Stimulated activated CD8-positive, alpha-beta memory T cell treated with anti-CD3 and anti-CD28 coated beads, Interleukin-4, amount 100 ng/mL, for 48 hours (primary cell): ENCODE results near the gene IQCF6.
"Not testable (repeated sequence)": the region's sequence is repeated elsewhere in the genome, so short reads cannot be mapped to it uniquely, and the experiment has no call there.

Experiments used
- DNase-seq: peaks from one replicate; pipeline ENCODE4 v3.0.0-alpha.2; 2020

The IQCF6 gene

GRCh38 chr3:51759203-51759602 lies 19.8 kb downstream of the IQCF6 start:
- DNase-seq: no peak

DNA sequence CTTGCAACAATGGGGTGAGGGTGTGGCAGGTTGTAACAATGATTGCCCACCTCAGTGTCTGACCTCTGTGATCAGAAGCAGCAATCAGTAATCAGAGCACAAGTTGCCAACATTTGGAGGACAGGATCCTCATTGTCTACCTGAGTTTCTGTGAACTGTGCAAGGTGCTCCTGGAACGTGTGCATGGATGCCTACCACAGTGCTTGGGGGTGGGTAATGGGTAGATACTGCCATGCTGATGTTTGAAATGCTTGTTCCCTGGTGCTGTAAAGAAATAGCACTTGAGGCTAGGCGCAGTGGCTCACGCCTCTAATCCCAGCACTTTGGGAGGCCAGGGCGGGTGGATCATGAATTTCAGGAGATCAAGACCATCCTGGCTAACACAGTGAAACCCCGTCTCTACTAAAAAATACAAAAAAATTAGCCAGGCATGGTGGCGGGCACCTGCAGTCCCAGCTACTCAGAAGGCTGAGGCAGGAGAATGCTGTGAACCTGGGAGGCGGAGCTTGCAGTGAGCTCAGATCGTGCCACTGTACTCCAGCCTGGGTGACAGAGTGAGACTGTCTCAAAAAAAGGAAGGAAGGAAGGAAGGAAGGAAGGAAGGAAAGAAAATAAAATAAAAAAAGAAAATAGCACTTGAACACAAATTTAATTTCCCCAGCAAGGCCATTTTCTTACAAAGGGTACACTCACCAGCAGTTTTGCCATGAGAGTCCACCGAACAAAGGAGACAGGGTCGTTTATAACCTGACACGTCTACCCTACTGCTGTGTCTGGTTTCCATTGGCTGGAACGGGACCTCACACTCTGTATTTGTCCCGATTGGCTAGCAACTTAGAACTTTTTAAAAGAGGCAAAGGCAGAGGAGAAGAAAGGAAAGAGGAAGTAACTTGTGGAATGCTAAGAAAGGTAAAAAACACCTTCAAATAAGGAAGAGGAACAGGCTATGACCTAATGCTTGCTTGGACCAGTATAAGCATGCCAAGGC lies 25.0 kb downstream of the IQCF6 start:
- DNase-seq: not testable (repeated sequence)

DNA sequence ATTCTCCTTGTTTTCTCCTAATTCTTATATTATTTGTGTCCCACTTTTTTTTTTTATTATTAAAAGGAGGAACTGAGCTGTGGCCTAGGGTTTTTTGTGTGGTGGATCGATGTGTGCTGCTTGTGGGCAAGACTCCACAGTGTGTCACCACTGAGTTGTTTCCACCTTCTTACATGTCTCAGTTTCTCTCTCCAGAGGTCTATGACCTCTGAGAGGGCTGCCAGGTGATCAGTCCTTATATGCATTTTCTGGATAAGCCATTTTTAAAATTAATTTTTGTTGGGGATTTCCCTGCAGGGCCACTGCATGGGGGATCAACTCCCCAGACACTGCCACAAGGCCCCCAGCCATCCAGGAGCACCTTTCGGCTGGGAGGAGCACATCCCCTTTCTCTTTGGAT lies 27.8 kb downstream of the IQCF6 start:
- DNase-seq: no peak

DNA sequence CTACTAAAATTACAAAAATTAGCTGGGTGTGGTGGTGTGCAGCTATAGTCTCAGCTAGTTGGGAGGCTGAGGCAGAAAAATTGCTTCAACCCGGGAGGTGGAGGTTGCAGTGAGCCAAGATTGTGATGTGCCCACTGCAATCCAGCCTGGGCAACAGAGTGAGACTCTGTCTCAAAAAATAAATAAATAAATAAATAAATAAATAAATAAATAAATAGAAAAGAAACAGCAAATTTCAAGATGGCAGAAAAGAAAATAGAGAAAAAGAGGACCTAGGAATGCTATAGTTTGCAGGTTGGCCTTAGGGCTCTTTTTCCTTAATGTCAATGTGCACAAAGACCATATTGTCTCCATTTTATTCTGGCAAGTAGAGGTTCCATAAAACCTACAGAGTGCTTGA lies 28.2 kb downstream of the IQCF6 start:
- no peak for DNase-seq

- DNase-seq: no peak
These were observed 30.7 kb downstream of the IQCF6 start for GRCh38 chr3:51748327-51748726.

DNA sequence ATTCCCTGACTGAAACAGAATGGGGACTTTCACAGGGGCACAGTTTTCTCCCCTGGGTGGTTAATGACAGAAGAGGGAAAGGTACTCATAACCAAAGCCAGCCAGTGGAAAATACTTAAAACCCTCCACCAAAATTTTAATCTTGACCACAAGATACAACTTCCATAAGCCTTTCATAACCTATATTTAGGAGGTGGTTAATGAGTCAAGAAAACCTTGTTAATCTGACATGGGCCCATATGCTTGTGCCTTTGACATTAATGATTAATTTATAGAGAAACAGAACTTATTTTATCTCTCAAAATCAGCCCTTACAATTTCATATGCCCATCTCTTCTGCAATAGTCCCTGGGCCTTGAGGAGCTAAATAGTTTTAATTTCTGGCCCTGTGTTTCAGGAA lies 31.2 kb downstream of the IQCF6 start:
- no peak for DNase-seq

- DNase-seq: not testable (repeated sequence)
These were observed 36.1 kb downstream of the IQCF6 start for GRCh38 chr3:51742978-51743377.

DNA sequence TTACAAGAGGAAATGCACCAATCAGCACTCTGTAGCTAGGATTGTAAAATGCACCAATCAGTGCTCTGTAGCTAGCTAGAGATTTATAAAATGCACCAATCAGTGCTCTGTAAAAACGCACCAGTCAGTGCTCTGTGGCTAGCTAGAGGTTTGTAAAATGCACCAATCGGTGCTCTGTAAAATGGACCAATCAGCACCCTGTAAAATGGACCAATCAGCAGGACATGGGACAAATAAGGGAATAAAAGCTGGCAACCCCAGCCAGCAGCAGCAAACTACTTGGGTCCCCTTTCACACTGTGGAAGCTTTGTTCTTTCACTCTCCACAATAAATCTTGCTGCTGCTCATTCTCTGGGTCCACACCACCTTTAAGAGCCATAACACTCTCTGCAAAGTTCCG lies 36.7 kb downstream of the IQCF6 start:
- not testable (repeated sequence) for DNase-seq

DNA sequence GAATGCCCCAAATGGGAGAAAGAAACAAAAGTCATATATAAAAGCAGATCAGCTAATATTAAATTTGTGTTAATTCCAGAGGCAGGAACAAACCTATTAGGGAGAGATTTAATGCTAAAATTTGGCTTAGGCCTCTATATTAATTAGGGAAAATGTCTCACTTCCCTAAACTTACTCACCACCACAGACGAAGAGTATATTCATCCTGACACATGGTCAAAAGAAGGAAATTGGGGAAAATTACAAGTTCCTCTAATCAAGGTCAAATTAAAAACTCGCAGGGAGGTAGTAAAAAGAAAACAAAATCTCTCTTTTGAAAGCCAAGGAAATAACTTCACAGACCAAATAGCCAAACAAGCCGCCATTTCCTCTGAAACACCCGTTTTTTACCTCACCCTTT lies 39.9 kb downstream of the IQCF6 start:
- DNase-seq: no peak

- no peak for DNase-seq
These were observed 43.1 kb downstream of the IQCF6 start for GRCh38 chr3:51735950-51736349.

DNA sequence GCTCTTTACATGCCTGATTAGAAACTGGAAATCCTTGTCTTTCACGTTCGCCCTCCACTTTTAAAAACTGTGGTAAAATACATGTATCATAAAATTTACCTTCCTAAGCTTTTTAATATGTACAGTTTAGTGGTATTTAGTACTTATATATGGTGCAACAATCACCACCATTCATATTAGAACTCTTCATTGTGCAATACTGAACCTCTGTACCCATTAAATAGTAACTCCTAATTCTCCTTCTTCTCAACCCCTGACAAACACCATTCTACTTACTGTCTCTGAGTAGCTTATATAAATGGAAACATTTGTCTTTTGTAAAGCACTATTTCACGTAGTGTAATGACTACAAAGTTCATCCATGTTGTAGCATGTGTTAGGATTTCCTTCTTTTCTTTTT lies 44.0 kb downstream of the IQCF6 start:
- DNase-seq: no peak

DNA sequence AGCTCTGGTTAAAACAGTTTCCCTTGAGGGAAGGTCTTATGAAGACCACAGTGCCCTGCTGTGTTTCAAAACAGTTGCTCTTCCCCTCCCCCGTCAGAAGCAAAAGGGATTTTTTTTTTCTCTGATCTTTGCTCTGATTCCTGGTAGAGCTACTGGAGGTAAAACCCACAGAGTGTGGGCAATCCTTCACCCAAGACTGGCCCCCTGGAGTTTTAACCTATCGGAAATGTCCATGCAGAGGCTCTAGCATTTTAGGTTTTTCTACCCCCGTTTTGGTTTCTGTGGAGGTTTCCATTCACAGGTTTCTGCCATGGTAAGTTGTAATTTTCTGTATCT lies 44.5 kb downstream of the IQCF6 start:
- DNase-seq: no peak

- DNase-seq: no peak
These were observed 45.0 kb downstream of the IQCF6 start for GRCh38 chr3:51733859-51734571.

DNA sequence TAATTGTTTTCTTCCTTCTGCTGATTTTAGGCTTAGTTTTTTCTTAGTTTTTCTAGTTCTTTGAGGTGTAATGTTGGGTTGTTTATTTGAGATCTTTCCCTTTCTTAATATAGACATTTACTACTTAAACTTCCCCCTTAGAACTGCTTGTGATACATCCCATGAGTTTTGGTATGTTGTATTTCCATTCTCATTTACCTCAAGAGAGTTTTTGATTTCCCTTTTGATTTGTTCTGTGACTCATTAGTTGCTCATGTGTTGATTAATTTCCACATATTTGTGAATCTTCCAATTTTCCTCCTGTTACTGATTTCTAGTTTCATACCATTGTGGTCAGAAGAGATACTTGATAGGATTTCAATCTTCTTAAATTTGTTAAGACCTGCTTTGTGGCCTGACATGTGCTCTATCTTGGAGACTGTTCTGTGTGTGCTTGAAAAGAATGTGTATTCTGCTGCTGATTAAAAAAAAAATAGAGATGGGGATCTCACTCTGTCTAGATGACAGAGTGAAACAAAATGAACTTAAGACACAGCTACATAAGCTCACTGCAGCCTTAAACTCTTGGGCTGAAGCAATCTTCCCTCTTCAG lies 49.9 kb downstream of the IQCF6 start:
- DNase-seq: no peak
